IPS-20b (cell line): ENCODE measurements around the gene FARSA.
"Not testable (repeated sequence)": the region's sequence is repeated elsewhere in the genome, so short reads cannot be mapped to it uniquely, and the experiment has no call there.

Experiments used
- H3K27ac ChIP-seq: one replicate; pipeline ENCODE4 v1.5.1; 2013; ENCODE audit warnings: low read length
- H3K27me3 ChIP-seq: 2 replicates; pipeline ENCODE4 v1.6.1; 2013; ENCODE audit warnings: mild to moderate bottlenecking, low read length, inconsistent platforms; ENCODE audit not compliant: insufficient read depth
- H3K36me3 ChIP-seq: 2 replicates; pipeline ENCODE4 v1.6.1; 2013; ENCODE audit warnings: low read depth, mild to moderate bottlenecking, inconsistent platforms, low read length, moderate library complexity; ENCODE audit not compliant: insufficient read depth
- H3K4me1 ChIP-seq: 2 replicates; pipeline ENCODE4 v1.6.1; 2013; ENCODE audit warnings: mild to moderate bottlenecking, control low read depth, inconsistent platforms, low read length, moderate library complexity; ENCODE audit not compliant: insufficient read depth
- H3K4me3 ChIP-seq: 2 replicates; pipeline ENCODE4 v1.5.1; 2013; ENCODE audit warnings: mild to moderate bottlenecking, low read length, inconsistent platforms
- H3K9ac ChIP-seq: 2 replicates; pipeline ENCODE4 v1.6.1; 2013; ENCODE audit warnings: low read depth, mild to moderate bottlenecking, inconsistent platforms, low read length, moderate library complexity
- H3K9me3 ChIP-seq: 2 replicates; pipeline ENCODE4 v1.6.1; 2013; ENCODE audit warnings: mild to moderate bottlenecking, low read depth, low read length, inconsistent platforms; ENCODE audit not compliant: insufficient read depth

Gene FARSA

DNA sequence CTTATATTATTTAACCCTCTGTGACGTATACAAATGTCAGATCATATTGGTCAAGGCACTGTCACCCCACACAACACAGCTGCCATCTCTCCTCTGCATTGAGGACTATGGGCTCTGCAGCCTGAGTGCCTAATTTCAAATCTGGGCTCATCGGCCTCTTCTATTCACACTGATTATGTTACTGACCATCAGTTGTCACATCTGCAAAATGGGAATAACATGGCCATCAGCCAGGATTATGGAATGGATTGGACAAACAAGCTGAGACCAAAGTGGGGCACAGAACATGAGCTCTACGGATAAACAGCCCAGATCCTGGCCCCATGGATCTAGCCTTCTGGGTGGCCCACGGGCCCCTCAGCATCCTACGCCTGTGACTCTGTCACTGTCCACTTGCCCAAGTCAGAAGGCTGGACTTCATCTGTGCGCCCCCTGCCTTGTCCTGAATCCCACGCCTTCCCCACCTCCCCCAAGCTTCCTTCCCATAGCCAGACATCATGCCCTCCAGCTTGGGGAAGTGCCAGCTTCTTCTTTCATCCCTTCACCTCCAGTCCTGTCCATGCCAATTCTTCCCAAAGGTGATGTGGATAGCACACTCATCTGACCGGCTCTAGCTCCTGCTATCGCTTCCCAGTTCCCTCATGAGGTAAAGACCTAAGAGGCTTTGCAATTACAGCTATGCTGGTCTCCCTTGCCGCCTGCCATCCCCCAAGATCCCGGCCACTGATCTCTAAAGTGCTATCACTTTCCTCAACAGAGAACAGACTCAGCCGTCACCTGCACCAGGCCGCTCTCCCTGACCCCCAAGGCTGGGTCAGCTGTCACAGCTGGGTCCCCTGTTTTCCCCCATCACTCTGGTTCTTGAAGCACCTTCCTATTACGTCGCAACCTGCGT, 872 bp downstream of the FARSA start:
- Histone ChIP-seq H3K27ac (no peak overlapping the region), H3K36me3 (peaks cover 35% of the 10 kb centered on the region), H3K9ac (peak overlapping the region; percentile 93), H3K4me1 (peaks cover 4% of the 10 kb centered on the region; the same call in 1 of the 2 replicates), H3K9me3 (no peaks in the 10 kb centered on the region), H3K27me3 (no peaks in the 10 kb centered on the region), H3K4me3 (peak overlapping the region; percentile 97)

DNA sequence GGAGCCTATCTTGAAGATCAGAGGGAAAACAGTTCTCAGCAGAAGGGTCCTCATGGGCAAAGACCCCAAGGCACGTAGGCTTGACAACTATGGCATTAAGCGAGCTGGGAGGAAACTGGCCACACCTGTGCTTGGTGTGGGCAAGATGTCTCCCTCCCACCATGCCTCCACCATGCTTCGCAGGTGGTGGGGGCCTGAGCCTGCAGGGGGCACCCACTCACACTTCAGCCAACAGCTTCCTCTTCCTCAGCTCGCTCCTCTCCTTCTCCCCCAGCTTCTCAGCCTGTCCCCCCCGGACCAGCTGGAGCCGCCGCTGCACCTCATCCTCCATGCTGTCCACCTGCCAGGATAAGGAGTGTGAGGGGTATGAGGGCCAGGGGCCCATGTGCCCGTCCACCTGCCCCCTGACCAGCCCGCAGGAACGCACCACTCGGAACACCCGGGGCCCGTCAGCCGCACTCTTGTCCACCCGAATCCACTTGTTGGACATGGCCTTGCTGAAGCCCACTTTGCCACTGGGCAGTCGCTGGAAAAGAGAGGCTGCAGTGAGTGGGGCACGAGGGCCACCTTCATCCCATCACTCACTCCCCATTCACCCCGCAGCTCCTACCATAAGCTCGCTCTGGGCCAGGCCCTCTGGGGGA, 3.4 kb downstream of the FARSA start:
- Histone ChIP-seq H3K4me3 (no peak overlapping the region), H3K4me1 (no peaks in the 10 kb centered on the region), H3K9ac (no peak overlapping the region), H3K27me3 (no peaks in the 10 kb centered on the region), H3K9me3 (no peaks in the 10 kb centered on the region), H3K36me3 (peaks cover 55% of the 10 kb centered on the region), H3K27ac (no peak overlapping the region)

DNA sequence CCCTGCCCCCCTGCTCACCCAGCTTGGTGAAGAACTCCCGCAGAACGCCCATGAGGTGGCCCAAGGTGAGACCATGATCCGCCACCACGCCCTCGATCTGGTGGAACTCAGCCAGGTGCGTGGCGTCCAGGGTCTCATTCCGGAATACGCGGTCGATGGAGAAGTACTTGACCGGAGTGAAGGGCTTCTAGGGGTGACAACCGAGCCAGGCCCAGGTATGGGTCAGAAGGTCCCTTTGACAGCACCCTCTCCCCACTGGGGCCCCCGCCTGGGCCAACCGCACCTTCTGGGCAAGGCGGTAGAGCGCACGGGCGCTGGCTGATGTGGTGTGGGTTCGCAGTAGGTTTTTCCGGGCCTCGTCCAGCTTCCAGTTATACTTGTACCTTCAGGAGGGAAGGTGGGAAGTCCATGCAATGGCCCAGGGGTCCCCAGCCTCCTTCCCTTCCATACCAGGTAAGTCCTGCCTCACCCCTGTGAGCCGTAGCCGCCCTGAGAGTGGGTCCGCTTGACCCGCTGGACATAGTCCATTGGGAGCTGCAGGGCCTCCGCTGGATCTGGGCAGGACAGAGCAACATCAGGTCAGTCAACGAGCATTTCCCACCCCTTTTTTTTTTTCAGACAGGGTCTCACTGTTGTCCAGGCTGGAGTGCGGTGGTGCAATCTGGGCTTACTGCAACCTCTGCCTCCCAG, 8.7 kb downstream of the FARSA start:
- H3K27ac ChIP-seq = no peak overlapping the region
- H3K36me3 ChIP-seq = peaks cover 69% of the 10 kb centered on the region
- H3K27me3 ChIP-seq = no peaks in the 10 kb centered on the region
- H3K4me1 ChIP-seq = no peaks in the 10 kb centered on the region
- H3K9me3 ChIP-seq = no peaks in the 10 kb centered on the region
- H3K9ac ChIP-seq = no peak overlapping the region
- H3K4me3 ChIP-seq = no peak overlapping the region

DNA sequence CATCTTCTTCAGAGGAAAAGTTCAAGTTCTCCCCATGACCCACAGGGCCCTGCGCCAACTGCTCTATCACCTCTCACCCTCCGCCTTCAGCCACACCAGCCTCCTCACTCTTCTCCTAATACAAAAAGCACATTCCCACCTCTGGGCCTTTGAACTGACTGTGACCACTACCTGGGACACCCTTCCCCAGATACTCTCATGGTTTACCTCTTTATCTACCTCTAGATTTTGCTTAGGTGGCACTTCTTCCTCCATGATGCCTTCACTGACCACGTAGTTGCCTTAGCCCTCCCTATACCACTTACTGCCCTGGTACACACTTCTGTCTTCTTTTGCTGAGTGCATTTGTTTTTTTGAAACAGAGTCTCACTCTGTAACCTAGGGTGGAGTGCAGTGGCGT, 10.6 kb downstream of the FARSA start:
- Histone ChIP-seq H3K27ac (no peak overlapping the region), H3K36me3 (peaks cover 51% of the 10 kb centered on the region), H3K27me3 (peaks cover 10% of the 10 kb centered on the region)

DNA sequence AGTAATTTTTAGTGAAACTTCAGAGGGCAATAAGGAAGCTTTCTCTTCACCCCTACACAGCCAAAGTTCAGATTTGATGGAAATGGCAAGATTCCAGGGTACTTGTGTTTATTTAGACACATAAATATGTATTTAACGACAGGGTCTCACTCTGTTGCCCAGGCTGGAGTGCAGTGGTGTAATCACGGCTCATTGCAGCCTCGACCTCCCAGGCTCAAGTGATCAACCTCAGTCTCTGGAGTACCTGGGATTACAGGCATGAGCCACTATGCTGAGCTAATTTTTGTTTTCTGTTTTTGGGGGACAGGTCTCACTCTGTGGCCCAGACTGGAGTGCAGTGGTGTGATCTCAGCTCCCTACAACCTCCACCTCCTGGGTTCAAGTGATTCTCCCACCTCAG, 12.5 kb downstream of the FARSA start:
- Histone ChIP-seq H3K4me1 (no peaks in the 10 kb centered on the region), H3K27ac (no peak overlapping the region), H3K4me3 (no peak overlapping the region), H3K9ac (no peak overlapping the region), H3K36me3 (peaks cover 36% of the 10 kb centered on the region), H3K9me3 (no peaks in the 10 kb centered on the region), H3K27me3 (peaks cover 13% of the 10 kb centered on the region)

More for the DNA sequence above, 10.6 kb downstream of the FARSA start:
- no peaks in the 10 kb centered on the region for H3K4me1 ChIP-seq
- no peak overlapping the region for H3K4me3 ChIP-seq
- no peaks in the 10 kb centered on the region for H3K9me3 ChIP-seq
- no peak overlapping the region for H3K9ac ChIP-seq

DNA sequence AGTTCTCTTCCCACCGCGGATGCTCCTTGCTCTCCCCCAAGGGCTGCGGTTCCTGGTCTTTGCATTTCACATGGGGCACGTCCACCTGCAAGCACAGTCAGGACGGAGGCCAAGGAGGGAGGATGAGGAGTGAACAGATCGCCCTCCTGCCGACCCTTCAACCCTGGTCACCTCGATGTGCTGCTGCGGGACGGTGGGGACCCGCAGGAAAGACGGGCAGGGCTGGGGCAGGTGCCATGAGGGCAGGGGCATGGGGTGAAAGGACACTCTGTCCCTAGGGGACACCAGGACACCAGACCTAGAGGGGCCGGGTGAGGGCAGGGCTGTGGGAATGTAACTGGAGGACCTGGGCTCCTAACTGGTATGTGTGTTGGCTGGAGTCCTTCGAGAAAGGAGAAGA, 15.3 kb downstream of the FARSA start:
- Histone ChIP-seq H3K4me3 (no peak overlapping the region), H3K27ac (no peak overlapping the region), H3K4me1 (peaks cover 9% of the 10 kb centered on the region; the same call in 1 of the 2 replicates), H3K36me3 (peaks cover 11% of the 10 kb centered on the region), H3K9ac (no peak overlapping the region), H3K27me3 (peaks cover 13% of the 10 kb centered on the region), H3K9me3 (no peaks in the 10 kb centered on the region)

DNA sequence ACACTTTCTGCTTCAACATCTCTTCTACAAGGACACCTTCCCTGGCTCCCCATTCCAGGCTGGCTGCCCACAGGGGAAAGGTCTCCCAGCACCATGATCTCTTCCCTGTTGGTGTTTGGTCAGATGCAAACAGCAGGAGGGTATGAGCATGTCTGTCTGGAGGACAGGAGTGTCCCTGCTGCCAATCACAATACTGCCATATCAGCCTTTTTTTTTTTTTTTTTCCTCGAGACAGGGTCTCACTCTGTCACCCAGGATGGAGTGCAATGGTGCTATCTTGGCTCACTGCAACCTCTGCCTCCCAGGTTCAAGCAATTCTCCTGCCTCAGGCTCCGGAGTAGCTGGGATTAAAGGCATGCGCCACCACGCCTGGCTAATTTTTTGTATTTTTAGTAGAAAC, 17.7 kb downstream of the FARSA start:
- not testable (repeated sequence) for H3K36me3 ChIP-seq, H3K9me3 ChIP-seq, H3K9ac ChIP-seq, H3K27ac ChIP-seq, H3K4me3 ChIP-seq
- H3K4me1 ChIP-seq = peaks cover 15% of the 10 kb centered on the region; the same call in 1 of the 2 replicates
- peaks cover 13% of the 10 kb centered on the region for H3K27me3 ChIP-seq

DNA sequence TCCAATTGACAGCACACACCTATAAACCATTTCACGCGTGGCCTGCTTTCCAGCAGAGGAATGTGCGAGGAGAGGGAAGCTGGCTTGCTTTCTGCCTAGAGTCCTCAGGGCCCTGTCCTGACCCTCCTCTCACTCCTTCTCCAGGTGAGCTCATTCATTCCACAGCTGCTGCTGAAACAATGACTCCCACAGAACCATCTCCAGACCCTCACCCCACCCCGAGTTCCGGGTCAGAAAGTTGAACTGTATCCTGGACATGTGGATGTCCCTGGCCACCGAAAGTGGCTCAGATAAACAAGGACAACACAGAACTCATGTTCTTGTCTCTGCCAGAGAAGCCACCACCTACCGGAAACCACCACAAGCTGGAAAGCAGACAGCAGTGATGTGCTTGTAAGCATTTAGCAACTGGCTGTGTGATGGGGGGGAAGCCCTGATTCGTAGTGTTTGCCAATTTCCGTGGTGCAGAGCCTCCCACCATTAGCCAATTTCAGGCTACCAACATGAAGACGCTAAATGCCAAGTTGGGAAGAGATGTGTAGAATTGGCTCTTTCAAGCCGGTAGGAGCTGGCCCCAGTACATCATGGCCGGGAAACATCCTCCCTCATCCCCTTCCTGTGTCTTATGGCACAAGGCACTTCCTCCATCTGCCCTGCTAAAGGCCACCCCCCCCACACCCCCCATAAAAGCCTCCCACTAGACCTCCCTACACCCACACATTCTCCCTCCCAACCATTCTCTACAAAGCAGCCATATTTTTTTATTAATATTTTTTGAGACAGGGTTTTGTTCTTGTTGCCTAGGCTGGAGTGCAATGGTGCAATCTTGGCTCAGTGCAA, 19.4 kb downstream of the FARSA start:
- no peak overlapping the region for H3K27ac ChIP-seq
- peaks cover 13% of the 10 kb centered on the region for H3K27me3 ChIP-seq
- peak overlapping the region; percentile 59; the same call in 1 of the 2 replicates for H3K9ac ChIP-seq
- H3K36me3 ChIP-seq = no peaks in the 10 kb centered on the region
- no peaks in the 10 kb centered on the region for H3K9me3 ChIP-seq
- H3K4me3 ChIP-seq = peak overlapping the region; percentile 46; the same call in 1 of the 2 replicates
- H3K4me1 ChIP-seq = peaks cover 15% of the 10 kb centered on the region; the same call in 1 of the 2 replicates

DNA sequence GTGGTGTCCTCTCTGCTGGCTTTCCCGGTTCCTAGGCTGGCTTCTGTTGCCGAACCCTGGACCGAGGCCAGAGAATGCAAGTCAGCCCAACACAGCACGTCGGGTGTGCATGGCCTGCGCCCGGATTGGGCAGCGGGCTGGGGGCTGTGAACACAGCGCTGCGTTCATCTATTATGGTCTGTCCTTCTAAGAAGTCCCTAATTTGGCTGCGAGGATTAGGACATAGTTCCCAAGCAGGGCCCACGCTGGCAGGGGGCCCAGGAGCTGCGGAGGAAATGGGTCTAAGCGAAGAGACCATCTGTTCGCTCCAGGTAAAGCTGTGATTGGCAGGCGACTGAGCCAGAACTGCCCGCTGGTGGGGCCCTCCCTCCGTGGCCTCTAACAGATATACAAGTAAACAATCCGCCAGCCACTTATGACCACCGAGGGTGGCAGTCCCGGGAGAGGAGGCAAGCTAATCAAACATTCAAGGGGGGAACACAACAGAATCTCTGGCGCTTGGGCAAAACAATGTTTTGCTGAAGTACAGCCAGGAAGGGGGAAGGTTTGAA, 20.4 kb downstream of the FARSA start:
- H3K4me1 ChIP-seq = peaks cover 15% of the 10 kb centered on the region; the same call in 1 of the 2 replicates
- H3K4me3 ChIP-seq = peak overlapping the region; percentile 46
- no peak overlapping the region for H3K27ac ChIP-seq
- H3K27me3 ChIP-seq = peaks cover 4% of the 10 kb centered on the region
- no peaks in the 10 kb centered on the region for H3K36me3 ChIP-seq
- H3K9ac ChIP-seq = peak overlapping the region; percentile 59; the same call in 1 of the 2 replicates
- H3K9me3 ChIP-seq = no peaks in the 10 kb centered on the region

DNA sequence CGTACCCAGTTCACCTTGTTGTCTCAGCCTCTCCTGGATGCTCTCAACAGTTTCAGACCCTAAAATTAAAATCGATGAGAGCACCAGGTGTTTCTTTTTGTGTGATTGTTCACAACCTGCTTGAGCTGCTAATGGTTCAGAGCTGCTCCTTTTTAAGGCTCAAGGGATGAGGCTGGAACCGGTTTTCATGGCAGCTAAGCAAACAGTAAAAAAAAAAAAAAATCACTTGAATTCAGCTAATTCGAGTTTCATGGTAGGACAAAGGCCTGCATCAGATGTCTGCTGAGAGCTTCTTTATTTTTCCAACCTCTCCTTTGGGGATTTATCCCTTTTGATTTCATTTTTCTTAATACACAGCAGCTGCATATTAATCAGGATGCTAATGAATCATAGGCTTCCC, 20.9 kb downstream of the FARSA start:
- Histone ChIP-seq H3K27ac (no peak overlapping the region), H3K4me3 (peak overlapping the region; percentile 46; the same call in 1 of the 2 replicates), H3K36me3 (no peaks in the 10 kb centered on the region), H3K27me3 (no peaks in the 10 kb centered on the region), H3K4me1 (peaks cover 15% of the 10 kb centered on the region; the same call in 1 of the 2 replicates), H3K9ac (peak overlapping the region; percentile 59; the same call in 1 of the 2 replicates), H3K9me3 (no peaks in the 10 kb centered on the region)
